ENCODE data around the gene RPS6KB2.

RPS6KB2 gene

GRCh38 chr11:67468456-67468758 is 40.1 kb downstream of the RPS6KB2 start:
- H3K4ac ChIP-seq (ENCODE audit: low read depth, low read length) = peak overlapping the region; percentile 38
- DNase-seq = no peak
- H4K12ac ChIP-seq (ENCODE audit: low read depth, low read length) = peak overlapping the region; percentile 45
- H2AFZ ChIP-seq (ENCODE audit: insufficient read depth, low read length, poor library complexity) = no peak overlapping the region
- H3K9me3 ChIP-seq (ENCODE audit: insufficient read depth, low read depth, low read length) = peaks cover 2% of the 10 kb centered on the region
- H3K27me3 ChIP-seq (ENCODE audit: insufficient read depth, low read length) = no peaks in the 10 kb centered on the region
- peak overlapping the region; percentile 86 for H3K14ac ChIP-seq (ENCODE audit: low read length)
- H3K18ac ChIP-seq (ENCODE audit: low read length) = peak overlapping the region; percentile 95
- H3K36me3 ChIP-seq (ENCODE audit: control insufficient read depth in 1 of 2, insufficient read depth in 2 of 2, low read length in 2 of 2) = no peaks in the 10 kb centered on the region
- peaks cover 15% of the 10 kb centered on the region for H3K79me2 ChIP-seq (ENCODE audit: control insufficient read depth, insufficient read depth, low read length, poor library complexity)
- WGBS (ENCODE audit: extremely low coverage, insufficient coverage, insufficient read length) = no CpG with 5 or more reads among the region's 6 CpGs
- peak overlapping the region; percentile 59 for H2BK120ac ChIP-seq (ENCODE audit: insufficient read depth, low read length, poor library complexity)
- H3K23ac ChIP-seq (ENCODE audit: low read length) = no peak overlapping the region
- H3K4me2 ChIP-seq (ENCODE audit: low read length) = peak overlapping the region; percentile 87
- H2BK12ac ChIP-seq (ENCODE audit: low read length) = no peak overlapping the region
- peak overlapping the region; percentile 88 for H3K9ac ChIP-seq (ENCODE audit: low read length)
- peak overlapping the region; percentile 67 for H4K91ac ChIP-seq (ENCODE audit: low read depth, low read length)
- no peak overlapping the region for H3K27ac ChIP-seq (ENCODE audit: low read depth, low read length)
- H3K4me3 ChIP-seq (ENCODE audit: low read depth, low read length) = peak overlapping the region; percentile 88
- H3K79me1 ChIP-seq (ENCODE audit: low read length) = peaks cover 23% of the 10 kb centered on the region
- peak overlapping the region; percentile 55 for H2BK5ac ChIP-seq (ENCODE audit: low read depth, low read length, poor library complexity)
- peak overlapping the region; percentile 86 for H4K8ac ChIP-seq (ENCODE audit: low read depth, low read length)
- peak overlapping the region; percentile 67 for H2AK5ac ChIP-seq (ENCODE audit: low read length)
- peaks cover 18 to 28% of the 10 kb centered on the region in 2 experiments for H3K4me1 ChIP-seq (ENCODE audit: control insufficient read depth in 1 of 2, insufficient read depth in 2 of 2, low read length in 2 of 2)

GRCh38 chr11:67468759-67469507 is 40.6 kb downstream of the RPS6KB2 start, which contains the start of gene TMEM134:
TMEM134 (minus strand) TSS chr11:67469251; CDS start chr11:67469192, 59 bp downstream.
- DNase-seq = peak; percentile 88 to 94
- Histone ChIP-seq H3K4me3 (ENCODE audit: low read depth, low read length) (peak within 1 kb of the TSS; percentile 88), H3K4me2 (ENCODE audit: low read length) (peak within 1 kb of the TSS; percentile 92), H2BK5ac (ENCODE audit: low read depth, low read length, poor library complexity) (peak within 1 kb of the TSS; percentile 55), H3K9ac (ENCODE audit: low read length) (peak within 1 kb of the TSS; percentile 88), H4K8ac (ENCODE audit: low read depth, low read length) (peak within 1 kb of the TSS; percentile 100), H3K79me2 (ENCODE audit: control insufficient read depth, insufficient read depth, low read length, poor library complexity) (peaks cover 13% of the 10 kb centered on the region), H3K36me3 (ENCODE audit: control insufficient read depth in 1 of 2, insufficient read depth in 2 of 2, low read length in 2 of 2) (no peaks in the 10 kb centered on the region), H4K12ac (ENCODE audit: low read depth, low read length) (peak within 1 kb of the TSS; percentile 98), H3K27me3 (ENCODE audit: insufficient read depth, low read length) (no peaks in the 10 kb centered on the region), H3K14ac (ENCODE audit: low read length) (peak within 1 kb of the TSS; percentile 86), H3K18ac (ENCODE audit: low read length) (peak within 1 kb of the TSS; percentile 95), H4K91ac (ENCODE audit: low read depth, low read length) (peak within 1 kb of the TSS; percentile 67), H3K27ac (ENCODE audit: low read depth, low read length) (peak within 1 kb of the TSS; percentile 36), H2AK5ac (ENCODE audit: low read length) (peak within 1 kb of the TSS; percentile 67), H2BK12ac (ENCODE audit: low read length) (no peak within 1 kb of the TSS), H3K4me1 (ENCODE audit: control insufficient read depth in 1 of 2, insufficient read depth in 2 of 2, low read length in 2 of 2) (peaks cover 15 to 25% of the 10 kb centered on the region in 2 experiments), H2BK120ac (ENCODE audit: insufficient read depth, low read length, poor library complexity) (peak within 1 kb of the TSS; percentile 59), H3K79me1 (ENCODE audit: low read length) (peaks cover 19% of the 10 kb centered on the region), H3K23ac (ENCODE audit: low read length) (no peak within 1 kb of the TSS), H3K4ac (ENCODE audit: low read depth, low read length) (peak within 1 kb of the TSS; percentile 38), H3K9me3 (ENCODE audit: insufficient read depth, low read depth, low read length) (peaks cover 2% of the 10 kb centered on the region), H2AFZ (ENCODE audit: insufficient read depth, low read length, poor library complexity) (peak within 1 kb of the TSS; percentile 57)
- no CpG with 5 or more reads among the region's 76 CpGs for WGBS (ENCODE audit: extremely low coverage, insufficient coverage, insufficient read length)

- Histone ChIP-seq H2BK5ac (ENCODE audit: low read depth, low read length, poor library complexity) (peak overlapping the region; percentile 2), H3K4me1 (ENCODE audit: control insufficient read depth in 1 of 2, insufficient read depth in 2 of 2, low read length in 2 of 2) (peaks cover 10 to 20% of the 10 kb centered on the region in 2 experiments), H4K12ac (ENCODE audit: low read depth, low read length) (peak overlapping the region; percentile 98), H3K27me3 (ENCODE audit: insufficient read depth, low read length) (no peaks in the 10 kb centered on the region), H3K14ac (ENCODE audit: low read length) (peak overlapping the region; percentile 20), H3K4me2 (ENCODE audit: low read length) (peak overlapping the region; percentile 92), H3K79me2 (ENCODE audit: control insufficient read depth, insufficient read depth, low read length, poor library complexity) (peaks cover 11% of the 10 kb centered on the region), H2AFZ (ENCODE audit: insufficient read depth, low read length, poor library complexity) (peak overlapping the region; percentile 7), H3K4ac (ENCODE audit: low read depth, low read length) (peak overlapping the region; percentile 26), H3K27ac (ENCODE audit: low read depth, low read length) (peak overlapping the region; percentile 36), H2BK120ac (ENCODE audit: insufficient read depth, low read length, poor library complexity) (peak overlapping the region; percentile 52), H3K18ac (ENCODE audit: low read length) (peak overlapping the region; percentile 31), H3K9me3 (ENCODE audit: insufficient read depth, low read depth, low read length) (peaks cover 2% of the 10 kb centered on the region), H3K4me3 (ENCODE audit: low read depth, low read length) (peak overlapping the region; percentile 65), H3K23ac (ENCODE audit: low read length) (no peak overlapping the region), H2BK12ac (ENCODE audit: low read length) (no peak overlapping the region), H3K36me3 (ENCODE audit: control insufficient read depth in 1 of 2, insufficient read depth in 2 of 2, low read length in 2 of 2) (no peaks in the 10 kb centered on the region), H4K8ac (ENCODE audit: low read depth, low read length) (peak overlapping the region; percentile 100), H2AK5ac (ENCODE audit: low read length) (no peak overlapping the region), H4K91ac (ENCODE audit: low read depth, low read length) (peak overlapping the region; percentile 64), H3K9ac (ENCODE audit: low read length) (peak overlapping the region; percentile 73), H3K79me1 (ENCODE audit: low read length) (peaks cover 14% of the 10 kb centered on the region)
- WGBS (ENCODE audit: extremely low coverage, insufficient coverage, insufficient read length) = no CpG with 5 or more reads among the region's 9 CpGs
- no peak for DNase-seq
Observed at GRCh38 chr11:67469508-67469811, 41.2 kb downstream of the RPS6KB2 start.

GRCh38 chr11:67470337-67471002 is 42.2 kb downstream of the RPS6KB2 start:
- peaks cover 7% of the 10 kb centered on the region for H3K79me2 ChIP-seq (ENCODE audit: control insufficient read depth, insufficient read depth, low read length, poor library complexity)
- peaks cover 10% of the 10 kb centered on the region for H3K79me1 ChIP-seq (ENCODE audit: low read length)
- no peak overlapping the region for H3K4me3 ChIP-seq (ENCODE audit: low read depth, low read length)
- peaks cover 10 to 13% of the 10 kb centered on the region in 2 experiments for H3K4me1 ChIP-seq (ENCODE audit: control insufficient read depth in 1 of 2, insufficient read depth in 2 of 2, low read length in 2 of 2)
- no peak overlapping the region for H3K14ac ChIP-seq (ENCODE audit: low read length)
- H2BK120ac ChIP-seq (ENCODE audit: insufficient read depth, low read length, poor library complexity) = no peak overlapping the region
- H2BK5ac ChIP-seq (ENCODE audit: low read depth, low read length, poor library complexity) = no peak overlapping the region
- H4K91ac ChIP-seq (ENCODE audit: low read depth, low read length) = no peak overlapping the region
- no peak overlapping the region for H2AFZ ChIP-seq (ENCODE audit: insufficient read depth, low read length, poor library complexity)
- no peak overlapping the region for H3K23ac ChIP-seq (ENCODE audit: low read length)
- no peak overlapping the region for H3K9ac ChIP-seq (ENCODE audit: low read length)
- no peak overlapping the region for H2BK12ac ChIP-seq (ENCODE audit: low read length)
- H4K8ac ChIP-seq (ENCODE audit: low read depth, low read length) = no peak overlapping the region
- H4K12ac ChIP-seq (ENCODE audit: low read depth, low read length) = no peak overlapping the region
- DNase-seq = peak; percentile 30 to 72
- H3K36me3 ChIP-seq (ENCODE audit: control insufficient read depth in 1 of 2, insufficient read depth in 2 of 2, low read length in 2 of 2) = no peaks in the 10 kb centered on the region
- WGBS (ENCODE audit: extremely low coverage, insufficient coverage, insufficient read length) = no CpG with 5 or more reads among the region's 8 CpGs
- H3K27me3 ChIP-seq (ENCODE audit: insufficient read depth, low read length) = no peaks in the 10 kb centered on the region
- no peak overlapping the region for H3K27ac ChIP-seq (ENCODE audit: low read depth, low read length)
- H3K4ac ChIP-seq (ENCODE audit: low read depth, low read length) = no peak overlapping the region
- peaks cover 2% of the 10 kb centered on the region for H3K9me3 ChIP-seq (ENCODE audit: insufficient read depth, low read depth, low read length)
- H2AK5ac ChIP-seq (ENCODE audit: low read length) = no peak overlapping the region
- no peak overlapping the region for H3K18ac ChIP-seq (ENCODE audit: low read length)
- no peak overlapping the region for H3K4me2 ChIP-seq (ENCODE audit: low read length)

Measured in trophoblast cell (in vitro differentiated cells and primary cell).